GM12878 (cell line): ENCODE results near the gene COG7. TPM values are rescaled to one million over a fixed set of nuclear protein-coding genes. Genes with fewer than 3 reads are reported as not detected.
A peak's percentile ranks its signal among the peaks of the same experiment; 100 is the strongest.

ENCODE experiments used
- BCL11A ChIP-seq: IDR thresholded peaks from 2 replicates; pipeline ENCODE4 v1.6.1; 2011; ENCODE audit warnings: low read depth, low read length
- BCLAF1 ChIP-seq: fragments of 450-650 bp; IDR thresholded peaks from 2 replicates; pipeline ENCODE4 v1.6.1; 2017; ENCODE audit warnings: antibody characterized with exemption, mild to moderate bottlenecking, moderate library complexity
- CUX1 ChIP-seq: IDR thresholded peaks from 2 replicates; pipeline ENCODE4 v1.6.1; 2012; ENCODE audit warnings: improper control_type of control experiment, low read depth, low read length; ENCODE audit not compliant: insufficient replicate concordance
- HDAC6 ChIP-seq: fragments of 200-600 bp; sonication (generic); IDR thresholded peaks from one replicate; pipeline ENCODE4 v1.8.0; 2017; ENCODE audit warnings: antibody characterized with exemption; ENCODE audit not compliant: unreplicated experiment
- HDGF ChIP-seq: fragments of 450-650 bp; IDR thresholded peaks from 2 replicates; pipeline ENCODE4 v1.6.1; 2016; ENCODE audit warnings: antibody characterized with exemption
- HSF1 ChIP-seq: fragments of 150-350 bp; IDR thresholded peaks from 2 replicates; pipeline ENCODE4 v1.6.1; 2014; ENCODE audit warnings: mild to moderate bottlenecking, low read depth, low read length
- IRF5 ChIP-seq: fragments of 450-650 bp; IDR thresholded peaks from 2 replicates; pipeline ENCODE4 v1.6.1; 2017; ENCODE audit warnings: borderline replicate concordance
- JUND ChIP-seq: IDR thresholded peaks from 2 replicates; pipeline ENCODE4 v1.6.1; 2012; ENCODE audit warnings: low read depth, mild to moderate bottlenecking, low read length, improper control_type of control experiment, moderate library complexity
- MXI1 ChIP-seq: fragments of 150-350 bp; IDR thresholded peaks from 2 replicates; pipeline ENCODE4 v1.6.1; 2011; ENCODE audit warnings: low read depth, mild to moderate bottlenecking, inconsistent platforms, low read length, improper control_type of control experiment
- MYB ChIP-seq: fragments of 150-350 bp; IDR thresholded peaks from 2 replicates; pipeline ENCODE4 v1.6.1; 2014; ENCODE audit warnings: mild to moderate bottlenecking, low read depth, low read length, borderline replicate concordance
- NBN ChIP-seq: fragments of 450-650 bp; IDR thresholded peaks from 2 replicates; pipeline ENCODE4 v1.6.1; 2016
- NR2F1 ChIP-seq: fragments of 450-650 bp; conservative IDR thresholded peaks from 2 replicates; pipeline ENCODE4 v1.6.1; 2017; ENCODE audit warnings: mild to moderate bottlenecking
- PML ChIP-seq: IDR thresholded peaks from 2 replicates; pipeline ENCODE4 v1.6.1; 2012; ENCODE audit warnings: low read length, inconsistent platforms
- POU2F2 ChIP-seq: IDR thresholded peaks from 3 replicates; pipeline ENCODE4 v1.6.1; 2011; ENCODE audit warnings: low read depth, mild to moderate bottlenecking, low read length, borderline replicate concordance
- RUNX3 ChIP-seq: IDR thresholded peaks from 2 replicates; pipeline ENCODE4 v1.6.1; 2012; ENCODE audit warnings: low read length, inconsistent platforms
- SIN3A ChIP-seq: IDR thresholded peaks from 2 replicates; pipeline ENCODE4 v1.6.1; 2012; ENCODE audit warnings: low read depth, low read length, improper control_type of control experiment
- SP1 ChIP-seq: IDR thresholded peaks from one replicate; pipeline ENCODE4 v1.6.1; 2011; ENCODE audit warnings: low read depth, low read length
- TBL1XR1 ChIP-seq: IDR thresholded peaks from 2 replicates; pipeline ENCODE4 v1.6.1; 2012; ENCODE audit warnings: low read depth, low read length, improper control_type of control experiment
- polyA plus RNA-seq, 11 experiments: library from polyadenylated mRNA; depleted of rRNA in 4 of 11; unstranded in 6 of 11; stranded (reverse) in 5 of 11; fragments of >200 nt; fragmentation: Nextera tagmentation in 4 of 11; fragmentation: Illumina TruSeq in 1 of 11; extraction: Ambion mirVana in 4 of 11; extraction: Trizol in 1 of 11; gene quantifications; 1 replicate in 1 of 11; 2 replicates in 10 of 11; pipeline versions ENCODE4 v1.2.1 to v1.2.3, GENCODE V29; 2011 to 2016; ENCODE audit warnings: inconsistent platforms in 2 of 11, missing spikeins in 2 of 11, low read depth in 1 of 11
- total RNA-seq, 4 experiments: library from RNA; depleted of rRNA in 3 of 4; stranded (reverse); fragments of >200 nt in 3 of 4; fragmentation: Illumina TruSeq in 1 of 4; extraction: Trizol in 1 of 4; gene quantifications; 2 replicates each; pipeline versions ENCODE4 v1.2.1 to v1.2.3, GENCODE V29; 2013 to 2021

COG7 gene
- total and polyA plus RNA-seq, 10 of the 15 experiments (the other 5 are each of a cell fraction or from before 2014, with no cell fraction given): 2.9 to 24.0 (median 10.0) TPM

- TF ChIP-seq POU2F2 (no peak), MXI1 (peak; percentile 95), RUNX3 (peak; percentile 92), CUX1 (no peak), NR2F1 (peak; percentile 95), HSF1 (no peak), BCLAF1 (no peak), HDGF (0 out of 2 replicates have a peak, but pooled peaks have one; percentile 45), BCL11A (no peak), MYB (no peak), SP1 (no peak), NBN (peak; percentile 87; the same call in 1 of the 2 replicates), TBL1XR1 (no peak), PML (no peak), JUND (no peak), HDAC6 (no peak), SIN3A (peak; percentile 97), IRF5 (no peak)
Observed at GRCh38 chr16:23452572-23453337, at the start of gene COG7 (continued).
